Neural cell (in vitro differentiated cells): ENCODE measurements around the gene OBSCN. TPM values are rescaled to one million over a fixed set of nuclear protein-coding genes. Genes with fewer than 3 reads are reported as not detected.

ENCODE experiments used
- H2AFZ ChIP-seq: fragments of 200-600, 300-800 bp; sonication (generic), shearing (Covaris generic); 2 replicates; pipeline ENCODE4 v1.6.0; 2014; ENCODE audit warnings: low read depth, mild to moderate bottlenecking, antibody characterized with exemption, low read length, moderate library complexity
- H3F3A ChIP-seq: fragments of 200-600 bp; shearing (Covaris generic); 2 replicates; pipeline ENCODE4 v1.6.1; 2016; ENCODE audit warnings: mild to moderate bottlenecking, moderate library complexity, mixed read lengths, antibody characterized with exemption, low read length; ENCODE audit not compliant: insufficient read depth, poor library complexity, severe bottlenecking
- H3K27ac ChIP-seq: fragments of 200-600, 300-800 bp; sonication (generic), shearing (Covaris generic); 2 replicates; pipeline ENCODE4 v1.5.1; 2014; ENCODE audit warnings: mild to moderate bottlenecking, low read length, moderate library complexity
- H3K27me3 ChIP-seq: fragments of 300-800, 200-600 bp; sonication (generic), shearing (Covaris generic); 2 replicates; pipeline ENCODE4 v1.6.0; 2014; ENCODE audit warnings: mild to moderate bottlenecking, low read depth, low read length, moderate library complexity; ENCODE audit not compliant: insufficient read depth
- H3K36me3 ChIP-seq: fragments of 300-800, 200-600 bp; sonication (generic), shearing (Covaris generic); 2 replicates; pipeline ENCODE4 v1.5.1; 2014; ENCODE audit warnings: mild to moderate bottlenecking, antibody characterized with exemption, low read length, moderate library complexity; ENCODE audit not compliant: insufficient read depth
- H3K4me2 ChIP-seq: fragments of 300-800, 200-600 bp; sonication (generic), shearing (Covaris generic); 2 replicates; pipeline ENCODE4 v1.6.0; 2014; ENCODE audit warnings: mild to moderate bottlenecking, low read length
- H3K4me3 ChIP-seq: fragments of 300-800, 200-600 bp; sonication (generic), shearing (Covaris generic); 2 replicates; pipeline ENCODE4 v1.5.1; 2014; ENCODE audit warnings: mild to moderate bottlenecking, low read length, moderate library complexity
- H3K79me2 ChIP-seq: fragments of 200-600 bp; shearing (Covaris generic); replicated peaks from 2 replicates; pipeline ENCODE4 v1.6.0; 2014; ENCODE audit warnings: mild to moderate bottlenecking, low read length, moderate library complexity; ENCODE audit not compliant: insufficient read depth
- H3K9ac ChIP-seq: fragments of 300-800, 200-600 bp; sonication (generic), shearing (Covaris generic); 2 replicates; pipeline ENCODE4 v1.6.1; 2016; ENCODE audit warnings: mild to moderate bottlenecking, low read length, mixed read lengths
- H3K9me2 ChIP-seq: fragments of 200-600 bp; shearing (Covaris generic); 2 replicates; pipeline ENCODE4 v1.6.1; 2016; ENCODE audit warnings: mild to moderate bottlenecking, low read length, mixed read lengths; ENCODE audit not compliant: insufficient read depth
- H3K9me3 ChIP-seq: fragments of 200-600, 300-800 bp; sonication (generic), shearing (Covaris generic); 2 replicates; pipeline ENCODE4 v1.6.1; 2016; ENCODE audit warnings: mild to moderate bottlenecking, mixed run types, low read length, moderate library complexity, mixed read lengths
- H4K20me1 ChIP-seq: fragments of 200-600 bp; shearing (Covaris generic); 2 replicates; pipeline ENCODE4 v1.6.1; 2016; ENCODE audit warnings: mild to moderate bottlenecking, mixed run types; ENCODE audit not compliant: insufficient read depth
- CTCF ChIP-seq: fragments of 450-650 bp; IDR thresholded peaks from 2 replicates; pipeline ENCODE4 v1.5.1; 2014; ENCODE audit warnings: antibody characterized with exemption, mild to moderate bottlenecking, moderate library complexity; ENCODE audit not compliant: poor library complexity, severe bottlenecking
- EP300 ChIP-seq: fragments of 450-650 bp; conservative IDR thresholded peaks from 2 replicates; pipeline ENCODE4 v1.6.1; 2014; ENCODE audit warnings: antibody characterized with exemption, mild to moderate bottlenecking, moderate library complexity; ENCODE audit not compliant: poor library complexity, severe bottlenecking
- EZH2 ChIP-seq: fragments of 200-600, 300-800 bp; shearing (Covaris generic), sonication (generic); IDR thresholded peaks from 2 replicates; pipeline ENCODE4 v1.6.1; 2014; ENCODE audit warnings: antibody characterized with exemption, low read length, borderline replicate concordance, mild to moderate bottlenecking; ENCODE audit not compliant: insufficient read depth, poor library complexity, severe bottlenecking
- MXI1 ChIP-seq: fragments of 450-650 bp; conservative IDR thresholded peaks from 2 replicates; pipeline ENCODE4 v1.6.1; 2014; ENCODE audit warnings: antibody characterized with exemption, mild to moderate bottlenecking; ENCODE audit not compliant: poor library complexity, severe bottlenecking
- POLR2AphosphoS5 ChIP-seq: IDR thresholded peaks from 2 replicates; pipeline ENCODE4 v1.6.1; 2012
- RAD21 ChIP-seq: fragments of 450-650 bp; conservative IDR thresholded peaks from 2 replicates; pipeline ENCODE4 v1.6.1; 2014; ENCODE audit warnings: antibody characterized with exemption, mild to moderate bottlenecking, moderate library complexity
- REST ChIP-seq: IDR thresholded peaks from 2 replicates; pipeline ENCODE4 v1.6.1; 2012; ENCODE audit warnings: borderline replicate concordance
- SMC3 ChIP-seq: fragments of 450-650 bp; conservative IDR thresholded peaks from 2 replicates; pipeline ENCODE4 v1.6.1; 2014; ENCODE audit warnings: antibody characterized with exemption, mild to moderate bottlenecking, moderate library complexity; ENCODE audit not compliant: poor library complexity
- TAF1 ChIP-seq: IDR thresholded peaks from 2 replicates; pipeline ENCODE4 v1.6.1; 2012; ENCODE audit warnings: low read depth
- polyA plus RNA-seq: library from polyadenylated mRNA; depleted of rRNA; stranded (reverse); fragments of >200 nt; gene quantifications from 2 replicates; pipeline ENCODE4 v1.2.3, GENCODE V29; 2014

OBSCN gene
- polyA plus RNA-seq, 1 donor from 2014 or later: 7.2 TPM

- no peaks in the 10 kb centered on the region for H3K27me3 ChIP-seq
- H3K9me3 ChIP-seq: no peaks in the 10 kb centered on the region
- no peaks in the 10 kb centered on the region for H3F3A ChIP-seq
- no peak for TF ChIP-seq POLR2AphosphoS5
- TF ChIP-seq TAF1: no peak
- TF ChIP-seq SMC3: no peak
- no peak for TF ChIP-seq MXI1
- TF ChIP-seq EZH2: no peak
- TF ChIP-seq EP300: no peak
- TF ChIP-seq REST: no peak
- TF ChIP-seq RAD21: no peak
- no peak for TF ChIP-seq CTCF
- H3K4me3 ChIP-seq: no peak overlapping the region
- no peak overlapping the region for H2AFZ ChIP-seq
- H3K36me3 ChIP-seq: no peaks in the 10 kb centered on the region
- H3K27ac ChIP-seq: no peak overlapping the region
- H4K20me1 ChIP-seq: no peaks in the 10 kb centered on the region
- no peak overlapping the region for H3K4me2 ChIP-seq
- no peak overlapping the region for H3K9ac ChIP-seq
- H3K9me2 ChIP-seq: no peaks in the 10 kb centered on the region
- no peaks in the 10 kb centered on the region for H3K79me2 ChIP-seq
Observed at GRCh38 chr1:228361314-228362140, 153.7 kb downstream of the OBSCN start.

GRCh38 chr1:228362141-228362883 lies 154.5 kb downstream of the OBSCN start:
- Histone ChIP-seq H3K4me3 (no peak overlapping the region), H3K9me2 (no peaks in the 10 kb centered on the region), H4K20me1 (no peaks in the 10 kb centered on the region), H3K27me3 (no peaks in the 10 kb centered on the region), H3K4me2 (no peak overlapping the region), H3K9ac (no peak overlapping the region), H3K9me3 (no peaks in the 10 kb centered on the region), H3K27ac (no peak overlapping the region), H3K79me2 (no peaks in the 10 kb centered on the region), H3F3A (no peaks in the 10 kb centered on the region), H3K36me3 (no peaks in the 10 kb centered on the region), H2AFZ (no peak overlapping the region)
- no peak for TF ChIP-seq MXI1
- no peak for TF ChIP-seq CTCF
- no peak for TF ChIP-seq EZH2
- no peak for TF ChIP-seq SMC3
- no peak for TF ChIP-seq EP300
- TF ChIP-seq REST: no peak
- TF ChIP-seq POLR2AphosphoS5: no peak
- no peak for TF ChIP-seq RAD21
- TF ChIP-seq TAF1: no peak
